Activated CD4-positive, alpha-beta T cell treated with anti-CD3 and anti-CD28 coated beads for 36 hours (primary cell): ENCODE data around the gene SCAMP3. TPM values are rescaled to one million over a fixed set of nuclear protein-coding genes. Genes with fewer than 3 reads are reported as not detected.
A peak's percentile ranks its signal among the peaks of the same experiment; 100 is the strongest.
"Not testable (repeated sequence)": the region's sequence is repeated elsewhere in the genome, so short reads cannot be mapped to it uniquely, and the experiment has no call there.

Source experiments
- ATAC-seq: fragments of 200-7000 bp; cut with Tn5 transposase; one replicate; pipeline ENCODE4 v1.10.0; 2021; ENCODE audit warnings: mild to moderate bottlenecking, moderate library complexity
- CTCF ChIA-PET: fragments of 350-600 bp; sonication (Branson Sonifier 250); formaldehyde crosslinking; loops from one replicate; lab custom pipeline; 2021; ENCODE audit warnings: antibody characterized with exemption; lab: Charles Lee
- POLR2A ChIA-PET: fragments of 350-600 bp; sonication (Branson Sonifier 250); formaldehyde crosslinking; loops from one replicate; lab custom pipeline; 2021; ENCODE audit warnings: antibody characterized with exemption, inconsistent platforms; lab: Charles Lee
- DNase-seq: peaks from one replicate; pipeline ENCODE4 v3.0.0-alpha.2; 2020
- H3K27ac Mint-ChIP-seq: one replicate; pipeline ENCODE4 v1.8.0; 2021; ENCODE audit warnings: mixed read lengths
- H3K27me3 Mint-ChIP-seq: one replicate; pipeline ENCODE4 v1.8.0; 2021; ENCODE audit warnings: mixed read lengths
- H3K36me3 Mint-ChIP-seq: one replicate; pipeline ENCODE4 v1.8.0; 2021; ENCODE audit warnings: low read depth, mixed read lengths
- H3K4me1 Mint-ChIP-seq: one replicate; pipeline ENCODE4 v1.8.0; 2021; ENCODE audit warnings: mixed read lengths
- H3K4me3 Mint-ChIP-seq: one replicate; pipeline ENCODE4 v1.8.0; 2021; ENCODE audit warnings: mild to moderate bottlenecking, moderate library complexity, mixed read lengths
- H3K9me3 Mint-ChIP-seq: one replicate; pipeline ENCODE4 v1.8.0; 2021; ENCODE audit warnings: low read depth, mixed read lengths
- intact Hi-C, 2 experiments: fragments of 100-400 bp; cut with DNase I in 1 of 2; cut with micrococcal nuclease in 1 of 2; formaldehyde crosslinking; loops; one replicate each; pipeline versions ENCODE4 v1.14.2 to v1.15.1; 2022 to 2024; cut with DNase I, micrococcal nuclease
- total RNA-seq, 2 experiments: library from RNA; stranded (reverse); gene quantifications; one replicate each; pipeline ENCODE4 v1.2.3, GENCODE V29; 2021

Gene SCAMP3
- total RNA-seq, 2 experiments from 2014 or later = 82.0 to 95.5 TPM

DNA sequence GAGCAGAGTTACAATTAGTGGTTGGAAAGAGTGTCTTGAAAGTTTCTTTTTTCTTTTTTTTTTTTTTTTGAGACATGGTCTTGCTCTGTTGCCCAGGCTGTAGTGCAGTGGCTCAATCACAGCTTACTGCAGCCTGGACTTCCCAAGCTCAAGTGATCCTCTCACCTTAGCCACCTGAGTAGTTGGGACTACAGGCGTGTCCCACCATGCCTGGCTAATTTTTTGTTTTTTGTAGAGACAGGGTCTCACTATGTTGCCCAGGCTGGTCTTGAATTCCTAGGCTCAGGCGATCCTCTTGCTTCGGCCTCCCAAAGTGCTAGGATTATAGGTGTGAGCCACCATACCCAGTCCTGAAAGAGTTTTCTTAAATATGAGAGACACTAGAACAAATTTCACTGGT, 15.4 kb downstream of the SCAMP3 start:
- H3K9me3 Mint-ChIP-seq, H3K27me3 Mint-ChIP-seq, intact Hi-C loops, POLR2A ChIA-PET, ATAC-seq, DNase-seq, H3K27ac Mint-ChIP-seq, H3K4me3 Mint-ChIP-seq: not testable (repeated sequence)
- Mint-ChIP-seq H3K4me1 (peaks cover 31% of the 10 kb centered on the region), H3K36me3 (peaks cover 11% of the 10 kb centered on the region)
- CTCF ChIA-PET = interaction anchor here (0.9 to 1.8 kb wide), 3 partner anchors 52 to 77 kb away, joined by 3 to 6 read pairs (median 4); no protein-coding TSS in a partner anchor

DNA sequence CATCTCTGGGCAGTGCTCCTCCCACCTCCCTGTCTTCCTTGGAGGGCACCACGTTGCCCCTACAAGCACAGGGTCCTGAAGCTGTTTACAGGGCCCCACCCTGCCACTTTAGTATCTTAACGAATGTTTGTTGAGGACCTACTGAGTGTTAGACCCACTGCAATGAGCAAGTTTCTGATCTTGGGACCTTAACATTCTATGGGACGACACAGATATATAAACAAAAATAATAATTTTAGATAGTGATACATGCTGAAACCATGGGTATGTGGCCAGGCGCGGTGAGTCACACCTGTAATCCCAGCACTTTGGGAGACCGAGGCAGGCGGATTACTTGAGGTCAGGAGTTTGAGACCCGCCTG, 17.0 kb downstream of the SCAMP3 start:
- Mint-ChIP-seq H3K4me1 (peaks cover 43% of the 10 kb centered on the region), H3K4me3 (peak overlapping the region; percentile 80), H3K27me3 (peaks cover 2% of the 10 kb centered on the region), H3K9me3 (no peaks in the 10 kb centered on the region), H3K36me3 (peaks cover 11% of the 10 kb centered on the region), H3K27ac (peak overlapping the region; percentile 90)
- POLR2A ChIA-PET = interaction anchor here (0.7 to 0.9 kb wide), 2 partner anchors 86 to 271 kb away, joined by 4 to 9 read pairs; no protein-coding TSS in a partner anchor
- DNase-seq = no peak
- CTCF ChIA-PET = interaction anchor here (0.6 to 1.3 kb wide), 6 partner anchors 18 to 1442 kb away, joined by 3 to 4 read pairs (median 3); partner anchors contain the start of gene CLK2
- intact Hi-C loops = loop anchor here in 1 of 2 experiments (1.0 to 2.0 kb wide), 2 partner anchors 28 to 110 kb away; partner anchors contain the start of genes CLK2 and SLC50A1
- no peak for ATAC-seq

DNA sequence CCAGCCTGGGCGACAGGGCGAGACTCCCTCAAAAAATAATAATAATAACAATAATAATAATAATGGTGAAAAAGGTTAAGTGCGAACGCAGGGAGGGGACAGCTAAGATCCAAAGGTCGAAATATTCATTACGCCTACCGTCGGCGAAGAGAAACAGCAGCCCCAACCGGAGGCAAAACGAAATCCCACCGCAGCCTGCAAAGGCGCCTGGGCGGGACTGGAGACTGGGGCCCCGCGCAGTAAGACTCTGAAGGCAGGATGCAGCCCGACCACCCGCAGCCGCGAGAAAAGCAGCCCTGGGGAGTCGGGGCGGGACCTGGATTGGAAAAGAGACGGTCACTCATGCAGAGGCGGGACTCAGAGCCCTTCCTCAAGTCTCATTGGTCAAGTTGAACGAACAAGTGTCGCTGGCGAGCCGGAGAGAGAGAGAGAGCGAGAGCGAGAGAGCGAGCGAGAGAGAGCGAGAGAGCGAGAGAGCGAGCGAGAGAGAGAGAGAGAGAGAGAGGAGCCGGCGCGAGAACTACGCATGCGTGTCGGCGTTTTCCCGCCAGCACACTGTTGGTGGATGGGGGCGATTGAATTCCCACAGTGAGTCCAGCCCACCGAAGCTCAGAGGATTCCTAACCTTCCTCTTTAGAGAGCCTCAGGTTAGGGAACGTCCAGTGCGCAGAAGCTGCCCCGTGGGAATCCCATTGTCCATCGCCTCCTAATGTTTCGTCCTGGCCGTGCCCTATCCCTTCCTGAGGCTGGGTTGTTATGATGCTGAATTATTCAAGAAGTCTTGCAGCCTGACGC, 17.6 kb downstream of the SCAMP3 start:
- POLR2A ChIA-PET = interaction anchor here (0.6 to 1.9 kb wide), 5 partner anchors 29 to 542 kb away, joined by 3 to 5 read pairs (median 4); partner anchors contain the start of gene CLK2
- Mint-ChIP-seq H3K27ac (peak overlapping the region; percentile 90), H3K36me3 (peaks cover 11% of the 10 kb centered on the region), H3K4me3 (peak overlapping the region; percentile 80), H3K4me1 (peaks cover 44% of the 10 kb centered on the region), H3K27me3 (peaks cover 2% of the 10 kb centered on the region), H3K9me3 (no peaks in the 10 kb centered on the region)
- ATAC-seq (peak; percentile 96), DNase-seq (peak; percentile 98)
- CTCF ChIA-PET = interaction anchor here (0.6 to 1.6 kb wide), 10 partner anchors 17 to 1443 kb away, joined by 3 to 6 read pairs (median 3); partner anchors contain the start of genes CLK2, KRTCAP2, RUSC1 and THBS3
- intact Hi-C loops = loop anchor here (1.0 to 2.0 kb wide), 4 partner anchors 17 to 109 kb away; partner anchors contain the start of genes CLK2 (in 1 of the 2), SLC50A1 (in 1 of the 2) and THBS3 (in 1 of the 2)

GRCh38 chr1:155242805-155243358, 19.3 kb downstream of the SCAMP3 start:
- Mint-ChIP-seq H3K9me3 (no peaks in the 10 kb centered on the region), H3K27me3 (peaks cover 2% of the 10 kb centered on the region), H3K36me3 (peaks cover 11% of the 10 kb centered on the region), H3K4me1 (peaks cover 44% of the 10 kb centered on the region), H3K27ac (peak overlapping the region; percentile 90), H3K4me3 (peak overlapping the region; percentile 80)
- POLR2A ChIA-PET = interaction anchor here (0.6 to 1.9 kb wide), 2 partner anchors 34 kb away, joined by 3 to 5 read pairs; no protein-coding TSS in a partner anchor
- CTCF ChIA-PET = interaction anchor here (1.0 to 3.1 kb wide), 3 partner anchors 8 to 36 kb away, joined by 3 to 26 read pairs (median 3); partner anchors contain the start of gene THBS3
- DNase-seq (no peak), ATAC-seq (no peak)
- intact Hi-C loops = no loop called here

- peak overlapping the region; percentile 68 for H3K27ac Mint-ChIP-seq
- H3K4me1 Mint-ChIP-seq = peaks cover 44% of the 10 kb centered on the region
- peak overlapping the region; percentile 78 for H3K4me3 Mint-ChIP-seq
- CTCF ChIA-PET = interaction anchor here (0.6 to 3.1 kb wide), 6 partner anchors 9 to 80 kb away, joined by 3 to 26 read pairs (median 4); partner anchors contain the start of genes KRTCAP2 and RUSC1
- DNase-seq (no peak), ATAC-seq (no peak)
- peaks cover 14% of the 10 kb centered on the region for H3K36me3 Mint-ChIP-seq
- H3K9me3 Mint-ChIP-seq = no peaks in the 10 kb centered on the region
- intact Hi-C loops = loop anchor here in 1 of 2 experiments (1.0 kb wide), 5 partner anchors 15 to 48 kb away; partner anchors contain the start of gene SCAMP3
- peaks cover 2% of the 10 kb centered on the region for H3K27me3 Mint-ChIP-seq
- POLR2A ChIA-PET = interaction anchor here (0.6 to 0.7 kb wide), 2 partner anchors 260 to 1259 kb away, joined by 5 to 9 read pairs; no protein-coding TSS in a partner anchor
These were observed 20.3 kb downstream of the SCAMP3 start for GRCh38 chr1:155241841-155242264.

DNA sequence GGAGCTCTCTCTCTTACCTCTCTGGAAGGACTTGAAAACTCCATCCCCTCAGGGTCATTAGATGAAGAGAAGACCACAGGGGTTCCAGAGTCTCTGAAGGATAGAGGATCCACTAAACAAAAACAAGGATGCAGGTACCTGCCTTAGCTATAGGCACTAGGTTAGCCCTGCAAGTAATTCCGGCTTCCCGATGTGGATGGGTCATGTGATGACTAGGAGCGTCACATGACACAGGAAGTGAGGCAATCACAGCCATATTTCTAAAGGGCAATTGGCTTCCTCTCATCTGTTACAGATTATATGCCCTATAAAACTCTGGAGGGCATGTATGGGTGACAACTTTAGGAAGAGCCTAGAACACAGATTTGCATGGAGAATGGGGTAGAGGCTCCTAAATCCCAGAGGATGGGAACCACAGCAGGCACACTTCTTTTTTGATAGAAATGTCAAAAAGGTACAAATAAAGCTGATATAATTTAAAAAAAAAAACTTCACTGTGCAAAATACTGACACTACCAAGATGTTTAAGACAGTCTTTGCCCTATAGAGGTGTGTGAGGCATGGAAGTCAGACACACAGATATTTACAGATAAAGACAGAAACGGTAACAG, 21.0 kb downstream of the SCAMP3 start:
- peak; percentile 79 for DNase-seq
- peak; percentile 28 for ATAC-seq
- Mint-ChIP-seq H3K4me3 (peak overlapping the region; percentile 78), H3K4me1 (peaks cover 44% of the 10 kb centered on the region), H3K27me3 (peaks cover 2% of the 10 kb centered on the region), H3K27ac (peak overlapping the region; percentile 79), H3K36me3 (peaks cover 17% of the 10 kb centered on the region), H3K9me3 (no peaks in the 10 kb centered on the region)
- CTCF ChIA-PET = interaction anchor here (0.6 to 3.1 kb wide), 7 partner anchors 10 to 150 kb away, joined by 3 to 26 read pairs (median 4); partner anchors contain the start of gene KRTCAP2
- POLR2A ChIA-PET = interaction anchor here (0.6 to 1.6 kb wide), 2 partner anchors 14 to 259 kb away, joined by 3 to 5 read pairs; partner anchors contain the start of gene ENTREP3
- intact Hi-C loops = loop anchor here in 1 of 2 experiments (1.0 kb wide), 5 partner anchors 14 to 47 kb away; partner anchors contain the start of gene SCAMP3

- intact Hi-C loops = no loop called here
- H3K4me1 Mint-ChIP-seq = peaks cover 21% of the 10 kb centered on the region
- H3K4me3 Mint-ChIP-seq = no peak overlapping the region
- H3K9me3 Mint-ChIP-seq = no peaks in the 10 kb centered on the region
- ATAC-seq (no peak), DNase-seq (no peak)
- CTCF ChIA-PET = interaction anchor here (0.8 kb wide), 1 partner anchor 61 kb away, joined by 5 read pairs; no protein-coding TSS in a partner anchor
- peaks cover 10% of the 10 kb centered on the region for H3K36me3 Mint-ChIP-seq
- POLR2A ChIA-PET = interaction anchor here (0.6 to 0.7 kb wide), 2 partner anchors 7 to 939 kb away, joined by 3 read pairs; no protein-coding TSS in a partner anchor
- H3K27me3 Mint-ChIP-seq = no peaks in the 10 kb centered on the region
- H3K27ac Mint-ChIP-seq = no peak overlapping the region
These were observed 25.7 kb downstream of the SCAMP3 start for GRCh38 chr1:155236451-155236850.

- H3K27ac Mint-ChIP-seq, ATAC-seq, CTCF ChIA-PET, POLR2A ChIA-PET, H3K27me3 Mint-ChIP-seq, H3K9me3 Mint-ChIP-seq, intact Hi-C loops, H3K4me3 Mint-ChIP-seq, DNase-seq: not testable (repeated sequence)
- H3K4me1 Mint-ChIP-seq = peaks cover 11% of the 10 kb centered on the region
- H3K36me3 Mint-ChIP-seq = peaks cover 10% of the 10 kb centered on the region
These were observed 26.8 kb downstream of the SCAMP3 start for GRCh38 chr1:155235375-155235774.

DNA sequence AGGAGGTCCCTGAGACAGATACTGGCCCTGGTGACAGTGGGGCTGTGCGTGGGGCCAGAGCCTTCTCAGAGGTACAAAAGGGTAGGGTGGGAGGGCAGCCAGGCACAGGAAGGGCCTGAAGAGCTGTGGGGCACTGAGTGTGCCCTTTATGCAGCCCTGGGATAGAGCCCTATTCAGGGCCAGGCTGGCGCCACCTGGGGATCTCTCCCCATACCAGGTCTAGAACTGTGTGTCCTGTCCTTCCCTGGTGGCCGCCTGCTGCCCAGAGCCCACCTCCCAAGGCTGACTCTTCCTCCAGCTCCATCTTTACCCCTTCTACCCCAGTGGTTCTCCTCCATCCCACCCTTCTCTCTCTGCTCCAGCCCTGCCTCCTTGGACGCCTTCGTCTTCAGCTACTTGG, 28.7 kb downstream of the SCAMP3 start:
- H3K36me3 Mint-ChIP-seq = peaks cover 10% of the 10 kb centered on the region

More for the DNA sequence above, 28.7 kb downstream of the SCAMP3 start:
- H3K27me3 Mint-ChIP-seq, ATAC-seq, H3K27ac Mint-ChIP-seq, POLR2A ChIA-PET, H3K9me3 Mint-ChIP-seq, intact Hi-C loops, CTCF ChIA-PET, DNase-seq, H3K4me3 Mint-ChIP-seq: not testable (repeated sequence)
- H3K4me1 Mint-ChIP-seq = peaks cover 11% of the 10 kb centered on the region
